Upper lobe of left lung (tissue), 6 donors: ENCODE results near the gene DHFR. TPM values are rescaled to one million over a fixed set of nuclear protein-coding genes. Genes with fewer than 3 reads are reported as not detected.

Source experiments
- ATAC-seq, 2 donors: fragments of 200-7000 bp; cut with Tn5 transposase; one replicate each; pipeline ENCODE4 v1.9.1; 2022; ENCODE audit warnings: mild to moderate bottlenecking in 2 of 2, moderate library complexity in 2 of 2; ENCODE audit not compliant: low FRiP score in 2 of 2
- DNase-seq, 2 donors: peaks; one replicate each; pipeline ENCODE4 v3.0.0-alpha.2; 2019 to 2020
- H3K27ac ChIP-seq, 4 donors: fragments of 200-600 bp; sonication (generic); one replicate each; pipeline ENCODE4 v1.5.1; 2016 to 2019
- H3K27me3 ChIP-seq, 4 donors: fragments of 200-600 bp; sonication (generic); one replicate each; pipeline ENCODE4 v1.5.1; 2017 to 2019
- H3K36me3 ChIP-seq, 4 donors: fragments of 200-600 bp; sonication (generic); one replicate each; pipeline ENCODE4 v1.5.1; 2016 to 2019
- H3K4me1 ChIP-seq, 4 donors: fragments of 200-600 bp; sonication (generic); one replicate each; pipeline ENCODE4 v1.5.1; 2018 to 2019
- H3K4me3 ChIP-seq, 4 donors: fragments of 200-600 bp; sonication (generic); one replicate each; pipeline ENCODE4 v1.5.1; 2017 to 2019; ENCODE audit warnings: mild to moderate bottlenecking in 2 of 4, moderate library complexity in 1 of 4
- H3K9me3 ChIP-seq, 4 donors: fragments of 200-600 bp; sonication (generic); one replicate each; pipeline ENCODE4 v1.5.1; 2018 to 2019
- EP300 ChIP-seq, 4 donors: sonication (generic); formaldehyde crosslinking; IDR thresholded peaks; one replicate each; pipeline ENCODE4 v1.5.1; 2017; ENCODE audit warnings: antibody characterized with exemption in 4 of 4, control low read depth in 2 of 4
- POLR2A ChIP-seq, 4 donors: fragments of 450-650 bp; IDR thresholded peaks; one replicate each; pipeline ENCODE4 v1.5.1; 2016 to 2017; ENCODE audit warnings: antibody characterized with exemption in 4 of 4, mild to moderate bottlenecking in 2 of 4
- POLR2AphosphoS5 ChIP-seq, 2 donors: sonication (generic); formaldehyde crosslinking; IDR thresholded peaks; one replicate each; pipeline ENCODE4 v1.5.1; 2017; ENCODE audit warnings: antibody characterized with exemption in 2 of 2
- WGBS, 2 donors: methylation state at CpG; one replicate each; pipeline ENCODE4 v1.1.5; 2017 to 2018; 5-methylcytosine and 5-hydroxymethylcytosine counted together
- total RNA-seq, 6 donors: library from RNA; depleted of rRNA in 4 of 6; stranded (reverse); fragments of >200 nt in 4 of 6; gene quantifications; one replicate each; pipeline versions ENCODE4 v1.1.0 to v1.2.1, GENCODE V29; 2016 to 2021
- TF ChIP-seq, protein P1 (sequence below), 6 experiments: fragments of 450-650 bp in 4 of 6; fragments of 200-600 bp in 2 of 6; sonication (generic) in 2 of 6; IDR thresholded peaks; one replicate each; pipeline ENCODE4 v1.5.1; 2016 to 2019; ENCODE audit warnings: antibody characterized with exemption in 6 of 6
- donor health status: DM: no; HTN: no; CAD: no; lungs with moderate emphysema.
- donor health status: DM: no; HTN: yes; CAD: no; lungs with severe emphysema.

The DHFR gene
- total RNA-seq, 6 donors from 2014 or later = 7.3 to 14.1 (median 9.8) TPM

DNA sequence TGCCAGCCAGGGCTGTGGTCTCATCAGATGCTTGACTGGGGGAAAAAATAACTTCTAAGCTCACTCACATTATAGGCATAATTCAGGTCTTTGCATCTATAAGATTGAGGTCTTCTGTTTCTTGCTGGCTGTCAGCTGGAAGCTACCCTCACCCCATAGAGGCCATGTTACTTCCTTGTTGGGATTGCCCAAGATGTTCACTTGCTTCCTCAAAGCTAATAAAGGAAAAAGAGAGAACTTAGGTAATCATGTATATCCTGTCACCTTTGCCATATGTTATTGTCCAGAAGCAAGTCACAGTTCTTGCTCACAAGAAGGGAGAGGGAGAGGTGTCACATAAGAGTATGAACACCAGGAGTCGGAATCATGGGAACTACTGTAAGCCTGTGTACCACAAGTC is 46.1 kb downstream of the DHFR start:
- peak overlapping the region in 1 of 4 donors; percentile 41 for H3K27ac ChIP-seq
- no peak for TF ChIP-seq POLR2A (IDR thresholded peaks at IDR 0.05)
- TF ChIP-seq POLR2AphosphoS5 (IDR thresholded peaks at IDR 0.05) = no peak
- TF ChIP-seq, protein P1, sequence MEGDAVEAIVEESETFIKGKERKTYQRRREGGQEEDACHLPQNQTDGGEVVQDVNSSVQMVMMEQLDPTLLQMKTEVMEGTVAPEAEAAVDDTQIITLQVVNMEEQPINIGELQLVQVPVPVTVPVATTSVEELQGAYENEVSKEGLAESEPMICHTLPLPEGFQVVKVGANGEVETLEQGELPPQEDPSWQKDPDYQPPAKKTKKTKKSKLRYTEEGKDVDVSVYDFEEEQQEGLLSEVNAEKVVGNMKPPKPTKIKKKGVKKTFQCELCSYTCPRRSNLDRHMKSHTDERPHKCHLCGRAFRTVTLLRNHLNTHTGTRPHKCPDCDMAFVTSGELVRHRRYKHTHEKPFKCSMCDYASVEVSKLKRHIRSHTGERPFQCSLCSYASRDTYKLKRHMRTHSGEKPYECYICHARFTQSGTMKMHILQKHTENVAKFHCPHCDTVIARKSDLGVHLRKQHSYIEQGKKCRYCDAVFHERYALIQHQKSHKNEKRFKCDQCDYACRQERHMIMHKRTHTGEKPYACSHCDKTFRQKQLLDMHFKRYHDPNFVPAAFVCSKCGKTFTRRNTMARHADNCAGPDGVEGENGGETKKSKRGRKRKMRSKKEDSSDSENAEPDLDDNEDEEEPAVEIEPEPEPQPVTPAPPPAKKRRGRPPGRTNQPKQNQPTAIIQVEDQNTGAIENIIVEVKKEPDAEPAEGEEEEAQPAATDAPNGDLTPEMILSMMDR (IDR thresholded peaks at IDR 0.05) = no peak
- TF ChIP-seq EP300 (IDR thresholded peaks at IDR 0.05) = no peak
- no peak for DNase-seq
- no peaks in the 10 kb centered on the region for H3K4me1 ChIP-seq
- peak; percentile 37 to 77 for ATAC-seq
- WGBS, 2 donors = 85 to 96% methylated on average over 1 of the region's 1 CpG
- no peak overlapping the region for H3K4me3 ChIP-seq
- no peaks in the 10 kb centered on the region for H3K27me3 ChIP-seq
- H3K36me3 ChIP-seq = no peaks in the 10 kb centered on the region
- H3K9me3 ChIP-seq = no peaks in the 10 kb centered on the region

DNA sequence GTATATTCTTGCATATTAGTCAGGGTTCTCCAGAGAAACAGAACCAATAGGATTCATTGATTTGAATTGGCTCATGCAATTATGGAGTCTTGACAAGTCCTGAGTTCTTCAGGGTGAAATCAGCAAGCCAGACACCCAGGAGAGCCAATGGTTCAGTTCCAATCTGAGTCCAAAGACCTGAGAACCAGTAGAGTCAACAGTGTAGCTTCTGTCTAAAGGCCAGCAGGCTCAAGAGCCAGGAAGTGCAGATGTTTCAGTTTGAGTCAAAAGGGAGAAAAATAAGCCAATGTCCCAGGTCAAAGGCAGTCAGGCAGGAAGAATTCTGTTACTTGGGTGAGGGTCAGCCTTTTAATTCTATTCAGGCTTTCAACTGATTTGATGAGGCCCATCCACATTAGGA is 47.0 kb downstream of the DHFR start:
- Histone ChIP-seq H3K4me1 (no peaks in the 10 kb centered on the region), H3K9me3 (no peaks in the 10 kb centered on the region), H3K27ac (peak overlapping the region in 1 of 4 donors; percentile 41), H3K4me3 (no peak overlapping the region), H3K27me3 (no peaks in the 10 kb centered on the region), H3K36me3 (no peaks in the 10 kb centered on the region)
- DNase-seq = no peak
- no peak for ATAC-seq
- TF ChIP-seq, protein P1 (IDR thresholded peaks at IDR 0.05) = no peak
- TF ChIP-seq POLR2AphosphoS5 (IDR thresholded peaks at IDR 0.05) (no peak), POLR2A (IDR thresholded peaks at IDR 0.05) (no peak), EP300 (IDR thresholded peaks at IDR 0.05) (no peak)

DNA sequence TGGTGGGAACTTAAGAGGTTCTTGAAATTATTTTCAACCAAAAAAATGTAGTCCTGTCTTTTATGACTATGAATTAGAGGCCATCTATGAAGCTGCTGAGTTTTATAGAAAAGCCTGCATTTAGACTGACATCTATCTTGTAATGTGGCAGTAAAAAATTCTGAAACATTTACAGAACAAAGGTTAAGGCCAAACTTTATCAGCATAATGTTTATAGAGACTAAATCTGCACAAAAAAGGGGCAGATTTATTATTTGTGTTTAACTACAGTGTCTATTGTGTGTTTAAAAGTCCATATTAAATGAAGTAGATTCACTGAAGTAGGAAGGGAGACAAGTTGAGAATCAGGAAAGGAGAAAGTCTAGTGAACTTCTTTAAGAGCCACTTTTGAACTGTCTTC is 47.4 kb downstream of the DHFR start:
- H3K4me3 ChIP-seq = no peak overlapping the region
- no peak overlapping the region for H3K27ac ChIP-seq
- no peaks in the 10 kb centered on the region for H3K4me1 ChIP-seq
- no peaks in the 10 kb centered on the region for H3K36me3 ChIP-seq
- no peaks in the 10 kb centered on the region for H3K9me3 ChIP-seq
- H3K27me3 ChIP-seq = no peaks in the 10 kb centered on the region
- no peak for DNase-seq
- ATAC-seq = no peak
- TF ChIP-seq POLR2A (IDR thresholded peaks at IDR 0.05) (no peak), POLR2AphosphoS5 (IDR thresholded peaks at IDR 0.05) (no peak), EP300 (IDR thresholded peaks at IDR 0.05) (no peak)
- TF ChIP-seq, protein P1 (IDR thresholded peaks at IDR 0.05) = no peak

DNA sequence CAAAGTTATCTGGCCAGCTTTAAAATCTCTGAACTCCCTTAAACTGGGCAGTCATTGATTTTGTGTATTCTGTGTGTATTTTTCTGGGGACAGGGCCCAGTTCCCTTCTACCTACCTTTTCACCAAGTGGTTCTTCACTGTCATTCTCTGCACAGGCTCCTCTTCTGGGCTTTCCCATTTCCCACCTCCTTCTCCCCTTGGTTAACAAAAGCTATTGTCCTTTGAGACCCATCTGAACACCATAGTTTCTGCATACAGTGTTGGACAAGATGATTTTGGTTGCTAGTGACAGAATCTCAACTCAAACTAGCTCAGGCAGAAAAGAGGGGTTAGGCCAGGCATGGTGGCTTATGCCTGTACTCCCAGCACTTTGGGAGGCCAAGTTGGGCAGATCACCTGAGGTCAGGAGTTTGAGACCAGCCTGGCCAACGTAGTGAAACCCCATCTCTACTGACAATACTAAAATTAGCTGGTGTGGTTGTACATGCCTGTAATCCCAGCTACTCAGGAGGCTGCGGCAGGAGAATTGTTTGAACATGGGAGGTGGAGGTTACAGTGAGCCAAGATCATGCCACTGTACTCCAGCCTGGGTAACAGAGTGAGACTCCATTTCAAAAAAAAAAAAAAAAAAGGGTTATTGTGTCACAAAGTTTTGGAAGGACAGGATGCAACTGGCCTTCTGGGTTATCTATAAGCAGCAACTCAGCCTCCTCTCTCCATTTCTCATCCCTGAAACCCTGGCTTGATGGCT is 53.7 kb downstream of the DHFR start:
- 79 to 90% methylated on average over 2 of the region's 2 CpGs for WGBS, 2 donors
- ATAC-seq (no peak), DNase-seq (no peak)
- TF ChIP-seq POLR2AphosphoS5 (IDR thresholded peaks at IDR 0.05) (no peak), EP300 (IDR thresholded peaks at IDR 0.05) (no peak), POLR2A (IDR thresholded peaks at IDR 0.05) (no peak)
- TF ChIP-seq, protein P1 (IDR thresholded peaks at IDR 0.05) = no peak
- Histone ChIP-seq H3K27me3 (no peaks in the 10 kb centered on the region), H3K36me3 (no peaks in the 10 kb centered on the region), H3K9me3 (no peaks in the 10 kb centered on the region), H3K4me3 (no peak overlapping the region), H3K4me1 (no peaks in the 10 kb centered on the region), H3K27ac (no peak overlapping the region)

DNA sequence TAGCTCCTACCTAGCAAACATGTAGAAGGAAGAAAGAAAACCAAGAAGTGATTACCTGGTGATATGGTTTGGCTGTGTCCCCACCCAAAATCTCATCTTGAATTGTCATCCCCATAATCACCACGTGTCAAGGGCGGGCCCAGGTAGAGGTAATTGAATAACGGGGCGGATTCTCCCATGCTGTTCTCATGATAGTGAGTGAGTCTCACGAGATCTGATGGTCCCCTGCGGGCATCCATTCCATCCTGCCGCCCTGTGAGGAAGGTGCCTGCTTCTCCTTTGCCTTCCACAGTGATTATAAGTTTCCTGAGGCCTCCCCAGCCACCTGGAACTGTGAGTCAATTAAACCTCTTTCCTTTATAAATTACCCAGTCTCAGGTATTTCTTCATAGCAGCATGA is 57.3 kb downstream of the DHFR start:
- TF ChIP-seq, protein P1 (IDR thresholded peaks at IDR 0.05) = no peak
- TF ChIP-seq POLR2A (IDR thresholded peaks at IDR 0.05) (no peak), EP300 (IDR thresholded peaks at IDR 0.05) (no peak)

More for the DNA sequence above, 57.3 kb downstream of the DHFR start:
- no peak overlapping the region for H3K4me3 ChIP-seq
- no peak for ATAC-seq
- DNase-seq = no peak
- H3K9me3 ChIP-seq = no peaks in the 10 kb centered on the region
- H3K4me1 ChIP-seq = peaks cover 0 to 4% (median 0%) of the 10 kb centered on the region in 4 donors
- WGBS, 2 donors = 68 to 70% methylated on average over 7 of the region's 7 CpGs
- H3K27ac ChIP-seq = no peak overlapping the region
- no peaks in the 10 kb centered on the region for H3K27me3 ChIP-seq
- no peaks in the 10 kb centered on the region for H3K36me3 ChIP-seq
